Neural cell (in vitro differentiated cells): ENCODE data around the gene EMILIN2. TPM values are rescaled to one million over a fixed set of nuclear protein-coding genes. Genes with fewer than 3 reads are reported as not detected.

Experiments used
- H2AFZ ChIP-seq: fragments of 200-600, 300-800 bp; sonication (generic), shearing (Covaris generic); 2 replicates; pipeline ENCODE4 v1.6.0; 2014; ENCODE audit warnings: low read depth, mild to moderate bottlenecking, antibody characterized with exemption, low read length, moderate library complexity
- H3F3A ChIP-seq: fragments of 200-600 bp; shearing (Covaris generic); 2 replicates; pipeline ENCODE4 v1.6.1; 2016; ENCODE audit warnings: mild to moderate bottlenecking, moderate library complexity, mixed read lengths, antibody characterized with exemption, low read length; ENCODE audit not compliant: insufficient read depth, poor library complexity, severe bottlenecking
- H3K27ac ChIP-seq: fragments of 200-600, 300-800 bp; sonication (generic), shearing (Covaris generic); 2 replicates; pipeline ENCODE4 v1.5.1; 2014; ENCODE audit warnings: mild to moderate bottlenecking, low read length, moderate library complexity
- H3K27me3 ChIP-seq: fragments of 300-800, 200-600 bp; sonication (generic), shearing (Covaris generic); 2 replicates; pipeline ENCODE4 v1.6.0; 2014; ENCODE audit warnings: mild to moderate bottlenecking, low read depth, low read length, moderate library complexity; ENCODE audit not compliant: insufficient read depth
- H3K36me3 ChIP-seq: fragments of 300-800, 200-600 bp; sonication (generic), shearing (Covaris generic); 2 replicates; pipeline ENCODE4 v1.5.1; 2014; ENCODE audit warnings: mild to moderate bottlenecking, antibody characterized with exemption, low read length, moderate library complexity; ENCODE audit not compliant: insufficient read depth
- H3K4me2 ChIP-seq: fragments of 300-800, 200-600 bp; sonication (generic), shearing (Covaris generic); 2 replicates; pipeline ENCODE4 v1.6.0; 2014; ENCODE audit warnings: mild to moderate bottlenecking, low read length
- H3K4me3 ChIP-seq: fragments of 300-800, 200-600 bp; sonication (generic), shearing (Covaris generic); 2 replicates; pipeline ENCODE4 v1.5.1; 2014; ENCODE audit warnings: mild to moderate bottlenecking, low read length, moderate library complexity
- H3K79me2 ChIP-seq: fragments of 200-600 bp; shearing (Covaris generic); replicated peaks from 2 replicates; pipeline ENCODE4 v1.6.0; 2014; ENCODE audit warnings: mild to moderate bottlenecking, low read length, moderate library complexity; ENCODE audit not compliant: insufficient read depth
- H3K9ac ChIP-seq: fragments of 300-800, 200-600 bp; sonication (generic), shearing (Covaris generic); 2 replicates; pipeline ENCODE4 v1.6.1; 2016; ENCODE audit warnings: mild to moderate bottlenecking, low read length, mixed read lengths
- H3K9me2 ChIP-seq: fragments of 200-600 bp; shearing (Covaris generic); 2 replicates; pipeline ENCODE4 v1.6.1; 2016; ENCODE audit warnings: mild to moderate bottlenecking, low read length, mixed read lengths; ENCODE audit not compliant: insufficient read depth
- H3K9me3 ChIP-seq: fragments of 200-600, 300-800 bp; sonication (generic), shearing (Covaris generic); 2 replicates; pipeline ENCODE4 v1.6.1; 2016; ENCODE audit warnings: mild to moderate bottlenecking, mixed run types, low read length, moderate library complexity, mixed read lengths
- H4K20me1 ChIP-seq: fragments of 200-600 bp; shearing (Covaris generic); 2 replicates; pipeline ENCODE4 v1.6.1; 2016; ENCODE audit warnings: mild to moderate bottlenecking, mixed run types; ENCODE audit not compliant: insufficient read depth
- CTCF ChIP-seq: fragments of 450-650 bp; IDR thresholded peaks from 2 replicates; pipeline ENCODE4 v1.5.1; 2014; ENCODE audit warnings: antibody characterized with exemption, mild to moderate bottlenecking, moderate library complexity; ENCODE audit not compliant: poor library complexity, severe bottlenecking
- EP300 ChIP-seq: fragments of 450-650 bp; conservative IDR thresholded peaks from 2 replicates; pipeline ENCODE4 v1.6.1; 2014; ENCODE audit warnings: antibody characterized with exemption, mild to moderate bottlenecking, moderate library complexity; ENCODE audit not compliant: poor library complexity, severe bottlenecking
- EZH2 ChIP-seq: fragments of 200-600, 300-800 bp; shearing (Covaris generic), sonication (generic); IDR thresholded peaks from 2 replicates; pipeline ENCODE4 v1.6.1; 2014; ENCODE audit warnings: antibody characterized with exemption, low read length, borderline replicate concordance, mild to moderate bottlenecking; ENCODE audit not compliant: insufficient read depth, poor library complexity, severe bottlenecking
- MXI1 ChIP-seq: fragments of 450-650 bp; conservative IDR thresholded peaks from 2 replicates; pipeline ENCODE4 v1.6.1; 2014; ENCODE audit warnings: antibody characterized with exemption, mild to moderate bottlenecking; ENCODE audit not compliant: poor library complexity, severe bottlenecking
- POLR2AphosphoS5 ChIP-seq: IDR thresholded peaks from 2 replicates; pipeline ENCODE4 v1.6.1; 2012
- RAD21 ChIP-seq: fragments of 450-650 bp; conservative IDR thresholded peaks from 2 replicates; pipeline ENCODE4 v1.6.1; 2014; ENCODE audit warnings: antibody characterized with exemption, mild to moderate bottlenecking, moderate library complexity
- REST ChIP-seq: IDR thresholded peaks from 2 replicates; pipeline ENCODE4 v1.6.1; 2012; ENCODE audit warnings: borderline replicate concordance
- SMC3 ChIP-seq: fragments of 450-650 bp; conservative IDR thresholded peaks from 2 replicates; pipeline ENCODE4 v1.6.1; 2014; ENCODE audit warnings: antibody characterized with exemption, mild to moderate bottlenecking, moderate library complexity; ENCODE audit not compliant: poor library complexity
- TAF1 ChIP-seq: IDR thresholded peaks from 2 replicates; pipeline ENCODE4 v1.6.1; 2012; ENCODE audit warnings: low read depth
- polyA plus RNA-seq: library from polyadenylated mRNA; depleted of rRNA; stranded (reverse); fragments of >200 nt; gene quantifications from 2 replicates; pipeline ENCODE4 v1.2.3, GENCODE V29; 2014

The EMILIN2 gene
- polyA plus RNA-seq, 1 donor from 2014 or later, result not detected

- H3K27ac ChIP-seq, result no peak overlapping the region
- no peak overlapping the region for H3K4me2 ChIP-seq
- H2AFZ ChIP-seq, result no peak overlapping the region
- no peaks in the 10 kb centered on the region for H3F3A ChIP-seq
- H3K36me3 ChIP-seq, result no peaks in the 10 kb centered on the region
- H3K9ac ChIP-seq, result no peak overlapping the region
- peaks cover 29% of the 10 kb centered on the region for H3K27me3 ChIP-seq
- peaks cover 5% of the 10 kb centered on the region for H3K9me3 ChIP-seq
- no peak for TF ChIP-seq SMC3
- no peak for TF ChIP-seq CTCF
- TF ChIP-seq TAF1, result no peak
- TF ChIP-seq RAD21, result no peak
- no peak for TF ChIP-seq EP300
- no peak for TF ChIP-seq EZH2
- no peak for TF ChIP-seq REST
- no peak for TF ChIP-seq MXI1
- TF ChIP-seq POLR2AphosphoS5, result no peak
- no peaks in the 10 kb centered on the region for H4K20me1 ChIP-seq
- no peaks in the 10 kb centered on the region for H3K79me2 ChIP-seq
- no peak overlapping the region for H3K4me3 ChIP-seq
- no peaks in the 10 kb centered on the region for H3K9me2 ChIP-seq
Measured at GRCh38 chr18:2910261-2910660, 63.5 kb downstream of the EMILIN2 start.

- Histone ChIP-seq H3K9me3 (peaks cover 4% of the 10 kb centered on the region), H3K4me2 (no peak overlapping the region), H3K27ac (no peak overlapping the region), H3K9me2 (no peaks in the 10 kb centered on the region), H3K27me3 (peaks cover 23% of the 10 kb centered on the region), H2AFZ (no peak overlapping the region), H3K9ac (no peak overlapping the region), H4K20me1 (no peaks in the 10 kb centered on the region), H3K79me2 (no peaks in the 10 kb centered on the region), H3K36me3 (no peaks in the 10 kb centered on the region), H3K4me3 (no peak overlapping the region), H3F3A (no peaks in the 10 kb centered on the region)
- TF ChIP-seq RAD21, result no peak
- TF ChIP-seq TAF1, result no peak
- TF ChIP-seq SMC3, result no peak
- TF ChIP-seq POLR2AphosphoS5, result no peak
- no peak for TF ChIP-seq EP300
- no peak for TF ChIP-seq EZH2
- no peak for TF ChIP-seq CTCF
- TF ChIP-seq REST, result no peak
- no peak for TF ChIP-seq MXI1
Measured at GRCh38 chr18:2910751-2911425, 64.1 kb downstream of the EMILIN2 start.
